HUES64 (cell line): ENCODE results near the gene PHC3.
"Not testable (repeated sequence)": the region's sequence is repeated elsewhere in the genome, so short reads cannot be mapped to it uniquely, and the experiment has no call there.

Source experiments
- H3K27ac ChIP-seq: 2 replicates; pipeline ENCODE4 v1.7.0; 2013; ENCODE audit warnings: low read depth, low read length, inconsistent platforms
- H3K27me3 ChIP-seq: 2 replicates; pipeline ENCODE4 v1.6.1; 2013; ENCODE audit warnings: mild to moderate bottlenecking, low read length; ENCODE audit not compliant: insufficient read depth
- H3K36me3 ChIP-seq: 2 replicates; pipeline ENCODE4 v1.6.1; 2013; ENCODE audit warnings: mild to moderate bottlenecking, low read length; ENCODE audit not compliant: insufficient read depth
- H3K4me1 ChIP-seq: 2 replicates; pipeline ENCODE4 v1.6.1; 2013; ENCODE audit warnings: mild to moderate bottlenecking, low read length, moderate library complexity; ENCODE audit not compliant: insufficient read depth
- H3K4me3 ChIP-seq: 2 replicates; pipeline ENCODE4 v1.5.1; 2013; ENCODE audit warnings: mild to moderate bottlenecking, low read length, moderate library complexity
- H3K9ac ChIP-seq: 2 replicates; pipeline ENCODE4 v1.6.1; 2013; ENCODE audit warnings: mild to moderate bottlenecking, low read depth, low read length
- H3K9me3 ChIP-seq: 2 replicates; pipeline ENCODE4 v1.6.1; 2013; ENCODE audit warnings: low read depth, low read length; ENCODE audit not compliant: insufficient read depth
- WGBS: fragments of 150-250, 120-280 bp; methylation state at CpG from one replicate; pipeline ENCODE4 v1.1.7; 2013; ENCODE audit warnings: missing lambda C conversion rate; 5-methylcytosine and 5-hydroxymethylcytosine counted together

The PHC3 gene

DNA sequence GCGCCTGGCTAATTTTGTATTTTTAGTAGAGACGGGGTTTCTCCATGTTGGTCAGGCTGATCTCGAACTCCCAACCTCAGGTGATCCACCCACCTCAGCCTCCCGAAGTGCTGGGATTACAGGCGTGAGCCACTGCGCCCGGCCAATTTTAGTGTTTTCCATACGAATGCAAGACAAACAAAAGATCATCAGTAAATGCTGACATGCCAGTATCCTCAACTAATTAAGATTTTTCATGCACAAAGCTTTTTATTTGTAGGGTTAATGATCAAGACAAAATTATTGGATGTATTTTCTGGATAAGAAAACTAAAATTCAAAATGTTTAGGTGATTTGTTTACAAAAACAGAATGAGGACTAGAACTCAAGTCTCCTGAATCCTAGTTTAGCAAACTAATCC lies 67.4 kb downstream of the PHC3 start:
- WGBS = 91% methylated on average over 8 of the region's 8 CpGs
- not testable (repeated sequence) for H3K9ac ChIP-seq, H3K27ac ChIP-seq, H3K4me1 ChIP-seq, H3K4me3 ChIP-seq, H3K9me3 ChIP-seq, H3K27me3 ChIP-seq
- peaks cover 73% of the 10 kb centered on the region for H3K36me3 ChIP-seq

DNA sequence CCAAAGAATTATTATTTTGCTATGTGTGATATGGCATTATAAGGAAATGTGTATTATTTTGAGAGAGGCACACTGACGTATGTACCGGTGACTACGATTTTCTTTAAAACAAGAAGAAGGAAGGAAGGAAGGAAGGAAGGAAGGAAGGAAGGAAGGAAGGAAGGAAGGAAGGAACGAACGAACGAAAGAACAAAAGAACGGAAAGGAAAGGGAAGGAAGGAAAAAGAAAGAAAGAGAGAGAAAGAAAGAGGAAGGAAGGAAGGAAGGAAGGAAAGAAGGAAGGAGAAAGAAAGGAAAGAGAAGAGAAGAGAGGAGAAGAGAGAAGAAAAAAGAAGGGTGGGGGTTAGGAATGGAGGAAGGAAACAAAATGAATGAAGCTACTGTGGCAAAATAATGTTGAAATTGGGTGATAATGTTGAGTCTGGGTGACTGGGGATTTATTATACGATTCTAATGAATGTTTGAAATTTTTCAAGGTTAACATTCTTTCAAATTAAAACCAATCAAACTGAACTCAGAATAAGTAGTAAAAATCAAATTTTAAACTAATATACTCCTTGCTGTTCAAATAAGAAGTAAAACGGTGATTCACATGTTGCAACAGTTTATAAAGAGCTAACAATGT lies 70.3 kb downstream of the PHC3 start:
- Histone ChIP-seq H3K27ac (no peak overlapping the region), H3K9me3 (no peaks in the 10 kb centered on the region), H3K4me3 (no peak overlapping the region), H3K27me3 (no peaks in the 10 kb centered on the region), H3K9ac (no peak overlapping the region), H3K4me1 (peaks cover 6% of the 10 kb centered on the region; the same call in 1 of the 2 replicates), H3K36me3 (peaks cover 71% of the 10 kb centered on the region)
- WGBS = 96% methylated on average over 8 of the region's 9 CpGs

DNA sequence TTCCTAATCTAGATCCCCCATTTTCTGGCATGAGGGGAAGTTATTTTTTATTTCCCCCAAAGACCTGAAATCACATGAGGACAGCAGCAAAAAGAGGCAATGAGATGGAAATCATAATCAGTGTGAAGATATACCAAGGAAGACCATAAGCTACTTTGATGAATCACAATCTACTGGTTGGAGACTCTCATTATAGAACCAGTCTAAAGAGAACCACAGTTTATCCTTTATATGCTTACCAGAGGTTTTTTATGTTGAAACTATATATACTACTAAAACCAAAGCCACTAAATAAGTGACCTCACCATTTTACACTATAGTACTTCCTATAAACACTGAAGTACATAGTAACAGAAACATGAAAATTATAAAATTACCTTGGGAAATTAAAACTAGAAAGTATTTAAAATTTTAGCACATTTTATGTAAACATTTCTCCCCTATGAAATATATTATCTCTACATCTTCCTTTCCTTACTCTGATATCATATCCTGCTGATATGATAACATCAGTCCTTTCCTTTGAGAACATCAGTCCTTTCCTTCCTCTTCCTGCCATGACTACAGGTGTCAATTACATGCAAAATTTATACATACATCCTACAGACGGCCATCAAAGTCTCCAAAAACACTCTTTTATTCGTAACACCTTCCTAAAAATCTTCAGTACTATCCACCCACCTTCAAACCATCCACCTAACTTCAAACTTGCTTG lies 71.8 kb downstream of the PHC3 start:
- H3K27ac ChIP-seq = no peak overlapping the region
- no peaks in the 10 kb centered on the region for H3K9me3 ChIP-seq

DNA sequence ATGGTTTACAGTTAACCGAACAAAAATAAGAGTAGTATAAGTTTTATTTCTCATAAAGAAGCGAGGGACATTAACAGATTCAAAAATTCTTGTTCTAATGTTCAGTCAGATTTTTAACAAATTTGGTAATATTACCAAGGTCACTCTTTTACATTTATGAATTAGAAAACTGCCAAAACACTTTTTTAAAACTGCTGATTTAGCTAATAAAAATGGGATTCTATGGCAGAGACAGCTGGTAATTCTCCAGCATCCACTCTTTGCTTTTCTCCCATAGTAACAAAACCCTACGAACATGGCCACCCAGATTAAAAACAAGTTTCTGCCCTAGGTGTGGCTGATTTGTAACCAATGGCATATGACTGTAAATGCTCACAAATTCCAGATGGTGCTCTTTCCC lies 72.6 kb downstream of the PHC3 start:
- H3K36me3 ChIP-seq = peaks cover 67% of the 10 kb centered on the region
- WGBS = 91% methylated on average over 2 of the region's 3 CpGs

More for the DNA sequence above, 71.8 kb downstream of the PHC3 start:
- H3K9ac ChIP-seq = no peak overlapping the region
- H3K4me1 ChIP-seq = peaks cover 6% of the 10 kb centered on the region; the same call in 1 of the 2 replicates
- H3K27me3 ChIP-seq = no peaks in the 10 kb centered on the region
- no peak overlapping the region for H3K4me3 ChIP-seq
- 91% methylated on average over 2 of the region's 2 CpGs for WGBS
- peaks cover 67% of the 10 kb centered on the region for H3K36me3 ChIP-seq

DNA sequence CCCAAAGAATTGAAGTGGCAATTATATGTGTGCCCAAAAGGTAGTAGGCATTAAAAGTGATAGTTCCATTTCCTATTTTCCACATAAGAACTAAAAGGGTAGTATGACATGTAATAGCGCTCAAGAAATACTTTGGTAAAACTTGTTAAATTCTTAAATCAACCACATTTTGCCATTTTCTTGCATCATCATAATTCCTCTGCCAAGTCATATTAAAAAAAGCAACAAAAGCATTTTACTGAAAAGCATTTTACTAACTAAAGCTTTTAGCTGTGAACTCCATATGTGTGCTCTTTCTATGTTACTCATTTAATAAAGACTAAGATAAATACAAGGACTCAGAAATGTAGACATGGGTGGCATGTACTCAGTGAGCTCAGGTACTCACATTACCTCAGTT lies 73.6 kb downstream of the PHC3 start:
- Histone ChIP-seq H3K4me3 (no peak overlapping the region), H3K9me3 (no peaks in the 10 kb centered on the region), H3K27ac (no peak overlapping the region), H3K9ac (no peak overlapping the region), H3K4me1 (peaks cover 6% of the 10 kb centered on the region; the same call in 1 of the 2 replicates), H3K36me3 (peaks cover 65% of the 10 kb centered on the region), H3K27me3 (no peaks in the 10 kb centered on the region)
- WGBS = 100% methylated on average over 1 of the region's 1 CpG

More for the DNA sequence above, 72.6 kb downstream of the PHC3 start:
- Histone ChIP-seq H3K9me3 (no peaks in the 10 kb centered on the region), H3K27ac (no peak overlapping the region), H3K27me3 (no peaks in the 10 kb centered on the region), H3K4me3 (no peak overlapping the region), H3K4me1 (peaks cover 6% of the 10 kb centered on the region; the same call in 1 of the 2 replicates), H3K9ac (no peak overlapping the region)

DNA sequence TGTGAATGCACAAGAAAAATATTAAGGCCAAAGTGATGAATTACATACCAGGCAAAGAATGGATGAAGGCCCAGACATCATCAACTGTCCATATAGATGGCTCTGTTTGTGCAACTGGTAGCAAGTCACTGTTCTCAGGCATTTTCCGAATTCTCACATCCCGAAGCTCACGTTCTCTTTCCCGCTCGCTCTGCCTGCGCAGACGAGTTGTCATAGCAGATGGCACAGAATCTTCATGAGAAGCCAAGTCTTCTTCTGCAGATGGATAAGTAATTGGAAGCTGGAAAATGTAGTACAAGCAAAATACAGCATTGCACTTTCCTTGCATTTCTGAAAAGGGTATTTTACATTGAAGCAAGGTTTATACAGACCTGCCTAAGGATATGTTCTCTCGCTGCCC lies 79.1 kb downstream of the PHC3 start:
- no peaks in the 10 kb centered on the region for H3K27me3 ChIP-seq
- no peaks in the 10 kb centered on the region for H3K4me1 ChIP-seq
- H3K9me3 ChIP-seq = no peaks in the 10 kb centered on the region
- H3K27ac ChIP-seq = no peak overlapping the region
- no peak overlapping the region for H3K9ac ChIP-seq
- H3K4me3 ChIP-seq = no peak overlapping the region
- 97% methylated on average over 8 of the region's 8 CpGs for WGBS
- peaks cover 83% of the 10 kb centered on the region for H3K36me3 ChIP-seq

DNA sequence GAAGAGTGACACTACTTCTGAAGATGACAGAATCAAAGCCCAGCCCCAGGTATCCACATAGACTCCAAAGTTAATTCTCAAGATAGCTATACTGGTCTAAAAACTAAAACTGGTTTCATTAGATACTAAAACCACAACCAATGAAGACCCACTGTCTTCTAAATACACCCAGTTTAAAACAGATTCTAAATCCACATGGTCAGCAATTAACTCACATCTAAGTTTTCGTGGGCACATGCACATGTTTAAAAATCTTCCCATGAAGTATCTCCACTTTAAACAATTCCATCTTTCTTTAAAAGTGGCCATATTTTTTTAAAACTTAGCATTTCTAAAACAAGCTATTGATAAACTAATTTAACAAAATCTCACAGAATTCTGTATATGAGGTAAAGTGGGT lies 80.6 kb downstream of the PHC3 start:
- 93% methylated on average over 1 of the region's 1 CpG for WGBS
- Histone ChIP-seq H3K27ac (no peak overlapping the region), H3K36me3 (peaks cover 84% of the 10 kb centered on the region), H3K4me1 (no peaks in the 10 kb centered on the region), H3K9me3 (no peaks in the 10 kb centered on the region), H3K4me3 (no peak overlapping the region), H3K9ac (no peak overlapping the region), H3K27me3 (no peaks in the 10 kb centered on the region)

DNA sequence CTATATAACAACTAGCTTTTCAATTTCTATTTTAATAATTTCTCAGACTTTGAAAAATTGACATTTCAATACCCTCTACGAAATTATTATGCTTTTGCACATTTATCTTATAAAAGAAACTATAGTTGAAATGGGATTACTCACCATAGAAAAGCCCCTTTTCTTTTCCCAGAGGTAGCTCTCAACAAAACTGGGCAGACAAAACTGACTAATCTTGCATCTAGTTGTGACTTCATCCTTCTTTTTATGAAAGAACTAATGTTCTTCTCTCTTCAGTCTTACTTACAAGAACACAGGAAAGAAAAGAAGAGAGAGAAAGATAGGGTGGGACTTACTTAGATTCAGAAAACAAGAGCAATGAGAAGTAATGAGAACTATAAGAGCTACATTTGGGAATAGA lies 82.8 kb downstream of the PHC3 start:
- Histone ChIP-seq H3K36me3 (peaks cover 98% of the 10 kb centered on the region), H3K9me3 (no peaks in the 10 kb centered on the region), H3K9ac (no peak overlapping the region), H3K27ac (no peak overlapping the region), H3K27me3 (no peaks in the 10 kb centered on the region), H3K4me1 (no peaks in the 10 kb centered on the region), H3K4me3 (no peak overlapping the region)
- no CpG with 5 or more reads among the region's 1 CpG for WGBS

DNA sequence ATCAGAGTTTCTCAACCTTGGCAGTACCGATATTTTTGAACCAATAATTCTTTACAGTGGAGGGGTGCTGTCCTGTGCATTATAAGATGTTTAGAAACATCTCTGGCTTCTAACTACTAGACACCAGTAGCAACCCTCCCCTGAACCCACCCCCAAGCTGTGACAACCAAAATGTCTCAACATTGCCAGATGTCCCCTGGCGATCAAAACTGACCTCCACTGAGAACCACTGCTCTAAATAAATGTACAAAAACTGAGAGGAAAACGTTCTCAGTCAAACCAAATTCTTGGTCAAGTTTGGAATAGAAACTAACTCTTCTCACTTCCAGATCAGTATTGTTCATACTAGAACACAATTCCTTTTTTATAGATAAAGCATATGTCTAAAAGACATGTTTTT lies 85.2 kb downstream of the PHC3 start:
- Histone ChIP-seq H3K4me3 (no peak overlapping the region), H3K36me3 (peaks cover 87% of the 10 kb centered on the region)
- 83% methylated on average over 2 of the region's 3 CpGs for WGBS

DNA sequence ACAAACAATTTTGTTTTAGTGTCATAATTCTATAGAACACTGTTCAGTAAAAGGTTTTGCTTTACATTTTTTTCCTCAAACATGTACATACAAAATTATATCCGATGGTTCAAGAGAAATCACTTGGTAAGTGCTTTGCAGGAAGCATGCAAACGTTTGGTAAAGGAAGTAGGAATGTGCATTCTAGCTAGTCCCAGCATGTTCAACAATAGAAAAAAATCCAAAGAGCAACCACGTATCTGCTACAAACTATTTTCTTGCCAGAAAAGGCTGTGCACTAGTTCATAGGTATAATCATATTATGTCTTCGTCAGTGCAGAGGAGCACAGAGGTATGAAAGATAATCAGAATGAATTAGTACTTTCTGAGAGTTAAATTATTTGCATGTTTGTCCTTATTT lies 85.8 kb downstream of the PHC3 start:
- no peaks in the 10 kb centered on the region for H3K4me1 ChIP-seq
- WGBS = 88% methylated on average over 4 of the region's 4 CpGs
- H3K36me3 ChIP-seq = peaks cover 86% of the 10 kb centered on the region

More for the DNA sequence above, 85.2 kb downstream of the PHC3 start:
- Histone ChIP-seq H3K9me3 (no peaks in the 10 kb centered on the region), H3K27me3 (no peaks in the 10 kb centered on the region), H3K27ac (no peak overlapping the region), H3K4me1 (no peaks in the 10 kb centered on the region), H3K9ac (no peak overlapping the region)

DNA sequence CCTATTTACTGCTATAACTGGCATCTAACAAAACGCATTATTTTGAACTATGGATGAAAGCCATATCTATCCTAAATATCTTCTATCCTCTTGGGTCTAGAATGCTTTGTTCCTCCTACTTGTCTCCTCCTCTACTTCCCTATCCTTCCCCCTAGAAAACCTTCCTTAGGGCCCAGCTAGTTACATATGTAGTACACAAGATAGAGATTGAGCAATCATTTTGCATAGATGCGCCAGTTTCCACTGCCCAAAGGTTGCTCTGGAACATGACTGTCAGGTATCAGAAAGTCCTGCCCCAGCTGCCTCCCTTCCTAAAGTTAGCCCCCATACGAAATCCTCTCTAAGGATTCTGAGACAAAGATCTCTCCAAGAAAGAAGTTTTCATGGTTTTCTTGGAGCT lies 88.6 kb downstream of the PHC3 start:
- Histone ChIP-seq H3K27me3 (no peaks in the 10 kb centered on the region), H3K4me3 (no peak overlapping the region), H3K27ac (no peak overlapping the region), H3K36me3 (peaks cover 77% of the 10 kb centered on the region), H3K9me3 (no peaks in the 10 kb centered on the region), H3K9ac (no peak overlapping the region), H3K4me1 (no peaks in the 10 kb centered on the region)
- 90% methylated on average over 3 of the region's 3 CpGs for WGBS

More for the DNA sequence above, 85.8 kb downstream of the PHC3 start:
- Histone ChIP-seq H3K9ac (no peak overlapping the region), H3K9me3 (no peaks in the 10 kb centered on the region), H3K4me3 (no peak overlapping the region), H3K27ac (no peak overlapping the region), H3K27me3 (no peaks in the 10 kb centered on the region)
